ENCODE results near the gene SERPINI1. TPM values are rescaled to one million over a fixed set of nuclear protein-coding genes. Genes with fewer than 3 reads are reported as not detected.

SERPINI1 gene
- total and polyA plus RNA-seq, 2 of the 8 experiments (the other 6 are each of a cell fraction or from before 2014, with no cell fraction given): 5.3 to 9.9 TPM

GRCh38 chr3:167823738-167824137 lies 88.2 kb downstream of the SERPINI1 start:
- Histone ChIP-seq H3K14ac (ENCODE audit: insufficient read length) (no peak overlapping the region), H2BK15ac (ENCODE audit: low read length) (no peak overlapping the region), H4K91ac (replicated peaks; ENCODE audit: insufficient read length, low read length) (no peak overlapping the region), H2BK20ac (ENCODE audit: low read length) (no peak overlapping the region), H3K4me3 (ENCODE audit: extremely low read depth in 1 of 4, insufficient read depth in 2 of 4, low read depth in 3 of 4, low read length in 4 of 4) (no peak overlapping the region), H3K79me2 (ENCODE audit: control insufficient read depth in 1 of 2, insufficient read depth in 2 of 2, low read length in 2 of 2) (no peaks in the 10 kb centered on the region), H3K23me2 (ENCODE audit: low read depth, low read length) (no peaks in the 10 kb centered on the region), H3K56ac (replicated peaks; ENCODE audit: insufficient read length, low read depth, low read length) (no peak overlapping the region), H3K4me1 (replicated peaks in 1 of 4; ENCODE audit: control insufficient read depth in 3 of 4, insufficient read depth in 4 of 4, low read length in 3 of 4) (peaks cover 0 to 4% (median 0%) of the 10 kb centered on the region in 4 experiments; a peak in 1 of 7 replicates), H2AFZ (ENCODE audit: low read length) (no peak overlapping the region), H3K9me3 (ENCODE audit: insufficient read depth in 2 of 2, low read depth in 1 of 2, low read length in 1 of 2) (no peaks in the 10 kb centered on the region), H3K23ac (ENCODE audit: insufficient read length) (no peak overlapping the region), H3K9ac (replicated peaks in 1 of 4; ENCODE audit: extremely low read depth in 1 of 4, low read depth in 3 of 4, low read length in 3 of 4) (no peak overlapping the region), H4K8ac (ENCODE audit: extremely low read depth, insufficient read depth, low read length) (no peak overlapping the region), H3K18ac (ENCODE audit: extremely low read depth, low read length) (no peak overlapping the region), H2BK12ac (ENCODE audit: low read depth, low read length) (no peak overlapping the region), H4K20me1 (replicated peaks in 1 of 2; ENCODE audit: control insufficient read depth in 1 of 2, insufficient read depth in 2 of 2, low read length in 2 of 2) (no peaks in the 10 kb centered on the region), H3K79me1 (ENCODE audit: low read depth, low read length) (no peaks in the 10 kb centered on the region), H3K27ac (ENCODE audit: low read depth, low read length) (no peak overlapping the region), H3K4me2 (ENCODE audit: insufficient read depth in 1 of 2, low read depth in 2 of 2, low read length in 2 of 2) (no peak overlapping the region), H3K36me3 (ENCODE audit: control insufficient read depth in 2 of 4, insufficient read depth in 4 of 4, low read length in 3 of 4) (no peaks in the 10 kb centered on the region), H3K27me3 (replicated peaks in 1 of 4; ENCODE audit: control insufficient read depth in 3 of 4, extremely low read depth in 1 of 4, insufficient read depth in 3 of 4, low read length in 3 of 4) (no peaks in the 10 kb centered on the region), H2BK120ac (replicated peaks; ENCODE audit: low read depth, low read length) (no peak overlapping the region), H3K4ac (replicated peaks; ENCODE audit: insufficient read length, low read depth, low read length) (no peak overlapping the region), H2AK5ac (ENCODE audit: low read depth, low read length) (no peak overlapping the region), H4K5ac (ENCODE audit: insufficient read length, low read depth, low read length) (no peak overlapping the region), H2BK5ac (ENCODE audit: low read depth, low read length) (no peak overlapping the region)
- DNase-seq (ENCODE audit: low read depth in 1 of 2, low spot score in 2 of 2): no peak
- WGBS, 2 experiments (ENCODE audit: extremely low coverage in 1 of 2, insufficient coverage in 1 of 2, insufficient read length in 1 of 2, insufficient replicate concordance in 2 of 2, low coverage in 1 of 2, low lambda C conversion rate in 2 of 2, missing lambda C conversion rate in 1 of 2): 88% methylated on average over 3 of the region's 3 CpGs; no CpG with 5 or more reads in 1 of the 2 experiments
- POLR2A ChIA-PET (ENCODE audit: partially characterized antibody): no interaction called here
- FAIRE-seq: no peak
- no peak for TF ChIP-seq ZNF274 (IDR thresholded peaks at IDR 0.05; ENCODE audit: borderline replicate concordance, extremely low read depth, low read length)
- TF ChIP-seq YY1 (IDR thresholded peaks at IDR 0.05; ENCODE audit: low read depth, low read length): no peak
- TF ChIP-seq JUN (IDR thresholded peaks at IDR 0.05; ENCODE audit: low read depth, low read length): no peak
- TF ChIP-seq KDM5A (IDR thresholded peaks at IDR 0.05; ENCODE audit: low read length): no peak
- no peak for TF ChIP-seq CBX8 (IDR thresholded peaks at IDR 0.05; ENCODE audit: borderline replicate concordance, low read depth, low read length)
- no peak for TF ChIP-seq SRF (IDR thresholded peaks at IDR 0.05; ENCODE audit: low read depth, low read length)
- TF ChIP-seq NRF1 (IDR thresholded peaks at IDR 0.05; ENCODE audit: low read depth, low read length): no peak
- no peak for TF ChIP-seq MAFK (IDR thresholded peaks at IDR 0.05; ENCODE audit: low read depth, low read length)
- CTCF ChIA-PET (ENCODE audit: partially characterized antibody): no interaction called here

Data from H1 (cell line).